ENCODE results near the gene BFSP2. TPM values are rescaled to one million over a fixed set of nuclear protein-coding genes. Genes with fewer than 3 reads are reported as not detected.

The BFSP2 gene, protein sequence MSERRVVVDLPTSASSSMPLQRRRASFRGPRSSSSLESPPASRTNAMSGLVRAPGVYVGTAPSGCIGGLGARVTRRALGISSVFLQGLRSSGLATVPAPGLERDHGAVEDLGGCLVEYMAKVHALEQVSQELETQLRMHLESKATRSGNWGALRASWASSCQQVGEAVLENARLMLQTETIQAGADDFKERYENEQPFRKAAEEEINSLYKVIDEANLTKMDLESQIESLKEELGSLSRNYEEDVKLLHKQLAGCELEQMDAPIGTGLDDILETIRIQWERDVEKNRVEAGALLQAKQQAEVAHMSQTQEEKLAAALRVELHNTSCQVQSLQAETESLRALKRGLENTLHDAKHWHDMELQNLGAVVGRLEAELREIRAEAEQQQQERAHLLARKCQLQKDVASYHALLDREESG
- not detected in 2 replicates for total RNA-seq (2014; rRNA removed; shearing (Covaris generic))
- polyA plus RNA-seq (2016; fragmentation: Nextera tagmentation; extraction: Ambion mirVana), result not detected in 2 replicates

DNA sequence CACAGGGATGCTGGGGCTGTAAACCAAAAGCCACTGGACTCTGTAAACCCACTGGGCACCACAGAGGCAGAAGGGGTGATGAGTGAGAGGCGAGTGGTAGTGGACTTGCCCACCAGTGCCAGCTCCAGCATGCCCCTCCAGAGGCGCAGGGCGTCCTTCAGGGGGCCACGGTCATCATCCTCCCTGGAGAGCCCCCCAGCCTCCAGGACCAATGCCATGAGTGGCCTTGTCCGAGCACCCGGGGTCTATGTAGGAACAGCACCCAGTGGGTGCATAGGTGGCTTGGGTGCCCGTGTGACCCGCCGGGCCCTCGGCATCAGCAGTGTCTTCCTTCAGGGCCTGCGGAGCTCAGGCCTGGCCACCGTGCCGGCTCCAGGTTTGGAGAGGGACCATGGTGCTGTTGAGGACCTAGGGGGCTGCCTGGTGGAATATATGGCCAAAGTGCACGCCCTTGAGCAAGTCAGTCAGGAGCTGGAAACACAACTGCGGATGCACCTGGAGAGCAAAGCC lies at the start of gene BFSP2:
Gene BFSP2 (plus strand): TSS at position 51 of the 510 bp plus-strand sequence. CDS start 28 bp downstream, at position 79.
- 64 to 65% methylated on average over 15 of the region's 15 CpGs for WGBS, 2 experiments (ENCODE audit: low coverage in 1 of 2, low lambda C conversion rate in 2 of 2, missing lambda C conversion rate in 2 of 2)
- Histone ChIP-seq H4K20me1 (ENCODE audit: insufficient read depth) (no peaks in the 10 kb centered on the region), H3K4me2 (ENCODE audit: unreplicated experiment) (no peak within 1 kb of the TSS), H3K79me2 (ENCODE audit: insufficient read depth) (no peaks in the 10 kb centered on the region), H3K27me3 (replicated peaks; ENCODE audit: insufficient read depth) (no peaks in the 10 kb centered on the region; the same call in 1 of the 2 replicates), H3K9me3 (ENCODE audit: low read depth) (no peaks in the 10 kb centered on the region), H3K27ac (no peak within 1 kb of the TSS), H3F3A (ENCODE audit: insufficient read depth) (0 out of 2 replicates have a peak, but pooled peaks cover 3% of the 10 kb centered on the region), H3K4me3 (no peak within 1 kb of the TSS), H3K9ac (no peak within 1 kb of the TSS), H3K4me1 (ENCODE audit: insufficient read depth) (peaks cover 1% of the 10 kb centered on the region; the same call in 1 of the 2 replicates), H3K36me3 (ENCODE audit: low read depth) (no peaks in the 10 kb centered on the region), H2AFZ (no peak within 1 kb of the TSS), H3K9me2 (ENCODE audit: insufficient read depth) (no peaks in the 10 kb centered on the region)
- TF ChIP-seq EZH2phosphoT487 (IDR thresholded peaks at IDR 0.05; ENCODE audit: insufficient read depth, low read depth) (no peak), EZH2 (IDR thresholded peaks at IDR 0.05; ENCODE audit: insufficient read depth, poor library complexity, severe bottlenecking) (no peak)
- in situ Hi-C loops (cut with MboI), result no loop called here
- no peak for DNase-seq

DNA sequence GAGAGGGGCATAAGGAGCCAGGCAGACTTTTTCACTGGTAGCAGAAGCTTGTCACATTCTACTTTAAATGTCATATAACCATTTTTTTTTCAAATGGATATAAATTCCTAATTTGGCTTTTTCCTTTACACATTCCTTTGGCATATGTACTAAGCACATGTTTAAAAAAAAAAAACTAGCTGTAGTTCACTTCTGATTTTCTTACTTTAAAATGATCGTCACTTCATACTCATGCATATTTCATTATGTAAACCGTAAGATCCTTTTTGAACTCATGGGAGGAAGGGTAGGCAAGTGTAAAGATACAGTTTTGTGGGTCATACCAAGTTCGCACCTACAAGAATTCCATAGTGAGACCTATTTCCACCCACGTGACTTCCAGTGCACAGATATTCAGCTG lies 45.1 kb upstream of the BFSP2 start:
- Histone ChIP-seq H3K79me2 (ENCODE audit: insufficient read depth) (no peaks in the 10 kb centered on the region), H3K36me3 (ENCODE audit: low read depth) (no peaks in the 10 kb centered on the region), H2AFZ (no peak overlapping the region), H3K4me3 (no peak overlapping the region), H3K9me3 (ENCODE audit: low read depth) (no peaks in the 10 kb centered on the region), H3K4me2 (ENCODE audit: unreplicated experiment) (no peak overlapping the region), H3K9ac (no peak overlapping the region), H4K20me1 (ENCODE audit: insufficient read depth) (no peaks in the 10 kb centered on the region), H3K9me2 (ENCODE audit: insufficient read depth) (no peaks in the 10 kb centered on the region), H3F3A (ENCODE audit: insufficient read depth) (no peaks in the 10 kb centered on the region), H3K4me1 (ENCODE audit: insufficient read depth) (no peaks in the 10 kb centered on the region), H3K27ac (no peak overlapping the region), H3K27me3 (replicated peaks; ENCODE audit: insufficient read depth) (no peaks in the 10 kb centered on the region)
- WGBS, 2 experiments (ENCODE audit: low coverage in 1 of 2, low lambda C conversion rate in 2 of 2, missing lambda C conversion rate in 2 of 2), result 1 to 5% methylated on average over 4 of the region's 4 CpGs
- TF ChIP-seq EZH2phosphoT487 (IDR thresholded peaks at IDR 0.05; ENCODE audit: insufficient read depth, low read depth) (no peak), EZH2 (IDR thresholded peaks at IDR 0.05; ENCODE audit: insufficient read depth, poor library complexity, severe bottlenecking) (no peak)
- DNase-seq, result no peak
- in situ Hi-C loops (cut with MboI), result no loop called here

DNA sequence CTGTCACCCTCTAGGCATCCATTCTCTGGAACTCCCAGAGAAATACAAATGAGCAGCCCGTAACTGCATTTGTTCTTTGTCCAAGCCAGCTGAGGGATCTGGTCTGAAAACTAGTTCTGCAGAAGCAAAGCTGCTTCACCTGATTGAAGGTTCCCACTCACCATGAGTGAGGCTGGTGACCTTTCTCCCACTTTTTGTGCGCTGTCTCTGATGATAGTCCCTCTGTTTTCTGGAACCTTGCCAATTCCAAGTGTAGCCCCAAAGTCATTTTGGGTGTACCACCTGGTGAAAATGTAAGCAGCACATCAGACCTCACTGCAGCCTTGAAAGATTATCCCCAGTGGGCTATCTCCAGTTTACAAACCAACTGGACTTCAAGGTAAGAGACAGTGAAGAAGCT lies 39.4 kb upstream of the BFSP2 start:
- Histone ChIP-seq H3K27me3 (replicated peaks; ENCODE audit: insufficient read depth) (peaks cover 10% of the 10 kb centered on the region; the same call in 1 of the 2 replicates), H3K4me1 (ENCODE audit: insufficient read depth) (no peaks in the 10 kb centered on the region), H3K27ac (no peak overlapping the region), H3K79me2 (ENCODE audit: insufficient read depth) (no peaks in the 10 kb centered on the region), H3K4me3 (no peak overlapping the region), H2AFZ (no peak overlapping the region), H3K36me3 (ENCODE audit: low read depth) (no peaks in the 10 kb centered on the region), H4K20me1 (ENCODE audit: insufficient read depth) (no peaks in the 10 kb centered on the region), H3K9ac (no peak overlapping the region), H3K9me2 (ENCODE audit: insufficient read depth) (no peaks in the 10 kb centered on the region), H3K4me2 (ENCODE audit: unreplicated experiment) (no peak overlapping the region), H3F3A (ENCODE audit: insufficient read depth) (no peaks in the 10 kb centered on the region), H3K9me3 (ENCODE audit: low read depth) (no peaks in the 10 kb centered on the region)
- TF ChIP-seq EZH2 (IDR thresholded peaks at IDR 0.05; ENCODE audit: insufficient read depth, poor library complexity, severe bottlenecking) (no peak), EZH2phosphoT487 (IDR thresholded peaks at IDR 0.05; ENCODE audit: insufficient read depth, low read depth) (no peak)
- 13 to 27% methylated on average over 2 of the region's 2 CpGs for WGBS, 2 experiments (ENCODE audit: low coverage in 1 of 2, low lambda C conversion rate in 2 of 2, missing lambda C conversion rate in 2 of 2)
- no peak for DNase-seq
- in situ Hi-C loops (cut with MboI), result no loop called here

DNA sequence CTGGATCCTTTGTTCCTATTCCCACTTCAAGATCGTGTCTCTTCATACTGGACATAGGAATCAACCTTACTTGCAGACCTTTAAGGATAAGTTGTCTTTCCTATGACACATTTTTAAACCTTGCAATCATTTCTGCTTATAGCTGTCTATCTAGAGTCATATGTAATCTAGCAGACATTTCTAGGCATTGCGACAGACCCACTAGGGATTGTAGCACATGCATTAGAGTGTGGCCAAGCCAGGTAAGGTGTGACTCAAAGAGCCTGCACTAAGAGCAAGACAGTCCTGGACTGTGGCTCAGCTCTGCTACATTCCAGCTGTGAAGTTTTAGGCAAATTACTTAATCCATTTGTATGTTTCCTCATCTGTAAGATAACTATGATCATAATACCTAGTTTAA lies 38.8 kb upstream of the BFSP2 start:
- H3K4me1 ChIP-seq (ENCODE audit: insufficient read depth), result no peaks in the 10 kb centered on the region
- no peaks in the 10 kb centered on the region for H3F3A ChIP-seq (ENCODE audit: insufficient read depth)
- no peak overlapping the region for H3K9ac ChIP-seq
- no peak overlapping the region for H2AFZ ChIP-seq
- no peak for TF ChIP-seq EZH2phosphoT487 (IDR thresholded peaks at IDR 0.05; ENCODE audit: insufficient read depth, low read depth)
- no peak for TF ChIP-seq EZH2 (IDR thresholded peaks at IDR 0.05; ENCODE audit: insufficient read depth, poor library complexity, severe bottlenecking)
- H3K9me3 ChIP-seq (ENCODE audit: low read depth), result no peaks in the 10 kb centered on the region
- H3K4me3 ChIP-seq, result no peak overlapping the region
- DNase-seq, result no peak
- H3K27me3 ChIP-seq (replicated peaks; ENCODE audit: insufficient read depth), result peaks cover 10% of the 10 kb centered on the region; the same call in 1 of the 2 replicates
- H4K20me1 ChIP-seq (ENCODE audit: insufficient read depth), result no peaks in the 10 kb centered on the region
- in situ Hi-C loops (cut with MboI), result no loop called here
- WGBS, 2 experiments (ENCODE audit: low coverage in 1 of 2, low lambda C conversion rate in 2 of 2, missing lambda C conversion rate in 2 of 2), result 43 to 56% methylated on average over 2 of the region's 2 CpGs
- H3K9me2 ChIP-seq (ENCODE audit: insufficient read depth), result no peaks in the 10 kb centered on the region
- no peaks in the 10 kb centered on the region for H3K79me2 ChIP-seq (ENCODE audit: insufficient read depth)
- no peaks in the 10 kb centered on the region for H3K36me3 ChIP-seq (ENCODE audit: low read depth)
- no peak overlapping the region for H3K27ac ChIP-seq
- no peak overlapping the region for H3K4me2 ChIP-seq (ENCODE audit: unreplicated experiment)

All from GM23248 (cell line).